Measurements from ENCODE around the gene PIM1. TPM values are rescaled to one million over a fixed set of nuclear protein-coding genes. Genes with fewer than 3 reads are reported as not detected.
"Not testable (repeated sequence)": the region's sequence is repeated elsewhere in the genome, so short reads cannot be mapped to it uniquely, and the experiment has no call there.

The PIM1 gene
- total RNA-seq, 6 experiments from 2014 or later = 5.1 to 45.2 (median 13.0) TPM

DNA sequence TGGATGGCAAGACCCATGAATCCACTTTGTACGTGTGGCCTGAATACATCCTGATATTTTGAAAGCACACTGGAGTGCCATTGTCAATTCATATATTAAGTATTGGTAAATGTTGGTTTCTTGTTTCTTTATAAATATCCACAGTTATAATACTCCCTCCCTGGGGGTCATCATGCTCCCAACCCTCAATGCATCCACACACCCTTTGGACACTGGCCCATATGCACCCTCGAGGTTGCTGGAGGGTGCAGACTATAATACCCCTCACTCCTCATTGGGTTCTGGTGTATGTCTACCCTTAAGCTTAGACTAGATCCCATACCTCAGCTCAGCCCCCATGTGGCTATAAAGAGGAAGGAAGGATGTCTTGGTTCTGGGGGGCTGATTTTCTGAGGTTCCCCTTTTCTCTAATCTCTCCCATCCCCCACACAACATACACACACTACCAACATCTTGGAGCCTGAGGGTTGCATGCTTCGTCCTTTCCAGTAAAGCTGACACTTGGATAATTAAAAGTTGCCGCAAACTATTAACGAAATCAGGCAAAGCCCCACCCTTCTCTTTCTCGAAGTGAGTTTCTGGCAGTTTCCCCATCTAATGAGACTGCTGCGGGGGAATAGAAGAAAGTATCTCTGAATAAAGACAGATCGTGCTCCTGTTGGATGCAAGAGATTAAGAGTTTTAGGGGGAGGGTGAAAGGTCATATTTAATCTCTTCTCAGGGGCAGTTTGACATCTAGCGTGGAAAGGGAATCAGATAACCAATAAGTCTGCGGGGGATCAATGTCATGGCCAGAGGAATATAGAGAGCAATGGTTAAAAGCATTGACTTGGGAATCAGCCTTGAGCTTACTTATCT, 7.4 kb downstream of the PIM1 start:
- H3K4me1 ChIP-seq = peaks cover 0 to 13% (median 4%) of the 10 kb centered on the region in 4 donors
- ATAC-seq = peak in 2 of 4 donors; percentile 2 to 23
- H3K36me3 ChIP-seq = peaks cover 11 to 32% (median 22%) of the 10 kb centered on the region in 4 donors
- H3K27ac ChIP-seq = no peak overlapping the region
- no peaks in the 10 kb centered on the region for H3K9me3 ChIP-seq
- intact Hi-C loops (cut with DNase I) = no loop called here
- H3K4me3 ChIP-seq = no peak overlapping the region
- no peak for DNase-seq
- TF ChIP-seq POLR2A (IDR thresholded peaks at IDR 0.05) = no peak
- TF ChIP-seq, protein P1, sequence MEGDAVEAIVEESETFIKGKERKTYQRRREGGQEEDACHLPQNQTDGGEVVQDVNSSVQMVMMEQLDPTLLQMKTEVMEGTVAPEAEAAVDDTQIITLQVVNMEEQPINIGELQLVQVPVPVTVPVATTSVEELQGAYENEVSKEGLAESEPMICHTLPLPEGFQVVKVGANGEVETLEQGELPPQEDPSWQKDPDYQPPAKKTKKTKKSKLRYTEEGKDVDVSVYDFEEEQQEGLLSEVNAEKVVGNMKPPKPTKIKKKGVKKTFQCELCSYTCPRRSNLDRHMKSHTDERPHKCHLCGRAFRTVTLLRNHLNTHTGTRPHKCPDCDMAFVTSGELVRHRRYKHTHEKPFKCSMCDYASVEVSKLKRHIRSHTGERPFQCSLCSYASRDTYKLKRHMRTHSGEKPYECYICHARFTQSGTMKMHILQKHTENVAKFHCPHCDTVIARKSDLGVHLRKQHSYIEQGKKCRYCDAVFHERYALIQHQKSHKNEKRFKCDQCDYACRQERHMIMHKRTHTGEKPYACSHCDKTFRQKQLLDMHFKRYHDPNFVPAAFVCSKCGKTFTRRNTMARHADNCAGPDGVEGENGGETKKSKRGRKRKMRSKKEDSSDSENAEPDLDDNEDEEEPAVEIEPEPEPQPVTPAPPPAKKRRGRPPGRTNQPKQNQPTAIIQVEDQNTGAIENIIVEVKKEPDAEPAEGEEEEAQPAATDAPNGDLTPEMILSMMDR (IDR thresholded peaks at IDR 0.05) = no peak
- WGBS (ENCODE audit: insufficient coverage, low coverage, low lambda C conversion rate, missing lambda C conversion rate) = 51% methylated on average over 10 of the region's 10 CpGs
- H3K27me3 ChIP-seq = no peaks in the 10 kb centered on the region

DNA sequence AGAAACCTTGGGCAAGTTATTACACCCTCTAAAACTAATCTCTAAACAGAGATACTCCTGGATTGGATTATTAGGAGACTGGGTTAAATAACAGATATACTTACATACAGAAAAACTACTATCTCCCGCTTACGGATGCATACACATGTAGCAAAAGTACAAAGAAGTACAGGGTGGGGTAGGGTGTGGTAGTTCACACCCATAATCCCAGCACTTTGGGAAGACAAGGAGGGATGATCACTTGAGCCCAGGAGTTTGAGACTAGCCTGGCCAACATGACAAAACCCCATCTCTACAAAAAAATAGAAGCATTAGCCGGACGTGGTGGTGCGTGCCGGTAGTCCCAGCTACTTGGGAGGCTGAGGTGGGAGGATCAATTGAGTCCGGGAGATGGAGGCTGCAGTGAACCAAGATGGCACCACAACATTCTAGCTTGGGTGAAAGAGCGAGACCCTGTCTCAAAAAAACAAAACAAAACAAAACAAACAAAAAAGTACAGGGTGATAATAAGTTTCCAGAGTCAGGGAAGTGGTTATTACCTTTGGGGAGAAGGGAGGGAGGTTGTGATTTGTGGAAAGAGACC, 8.1 kb downstream of the PIM1 start:
- Histone ChIP-seq H3K27me3 (no peaks in the 10 kb centered on the region), H3K4me1 (peaks cover 0 to 5% (median under 1%) of the 10 kb centered on the region in 4 donors), H3K4me3 (no peak overlapping the region), H3K27ac (no peak overlapping the region), H3K36me3 (peaks cover 10 to 26% (median 18%) of the 10 kb centered on the region in 4 donors), H3K9me3 (no peaks in the 10 kb centered on the region)
- WGBS (ENCODE audit: insufficient coverage, low coverage, low lambda C conversion rate, missing lambda C conversion rate) = 95% methylated on average over 8 of the region's 8 CpGs
- no peak for DNase-seq
- ATAC-seq = no peak
- intact Hi-C loops (cut with DNase I) = no loop called here
- TF ChIP-seq POLR2A (IDR thresholded peaks at IDR 0.05) = no peak

DNA sequence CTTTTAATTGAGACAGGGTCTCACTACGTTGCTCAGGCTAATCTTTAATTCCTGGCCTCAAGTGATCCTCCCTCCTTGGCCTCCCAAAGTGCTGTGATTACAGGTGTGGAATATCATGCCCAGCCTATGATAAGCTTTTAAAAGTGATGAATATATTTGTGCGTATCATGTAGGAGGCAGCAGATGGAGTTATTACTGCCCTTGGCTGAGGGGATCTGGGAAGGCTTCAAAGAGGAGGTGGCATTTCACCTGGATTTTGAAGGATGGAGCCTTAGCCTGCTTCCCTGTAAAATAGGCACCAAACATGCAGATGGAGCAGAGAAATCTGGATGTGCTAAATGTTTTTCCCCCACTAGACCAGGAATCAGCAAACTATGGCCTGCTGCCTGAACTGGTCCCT, 10.1 kb downstream of the PIM1 start:
- Histone ChIP-seq H3K36me3 (peaks cover 0 to 5% (median 2%) of the 10 kb centered on the region in 4 donors), H3K4me3 (no peak overlapping the region), H3K9me3 (no peaks in the 10 kb centered on the region), H3K4me1 (peaks cover 0 to 3% (median 0%) of the 10 kb centered on the region in 4 donors), H3K27me3 (no peaks in the 10 kb centered on the region), H3K27ac (no peak overlapping the region)
- no peak for ATAC-seq
- no peak for DNase-seq
- WGBS (ENCODE audit: insufficient coverage, low coverage, low lambda C conversion rate, missing lambda C conversion rate) = 95% methylated on average over 2 of the region's 2 CpGs
- intact Hi-C loops (cut with DNase I) = no loop called here
- TF ChIP-seq, protein P1 (IDR thresholded peaks at IDR 0.05) = no peak

DNA sequence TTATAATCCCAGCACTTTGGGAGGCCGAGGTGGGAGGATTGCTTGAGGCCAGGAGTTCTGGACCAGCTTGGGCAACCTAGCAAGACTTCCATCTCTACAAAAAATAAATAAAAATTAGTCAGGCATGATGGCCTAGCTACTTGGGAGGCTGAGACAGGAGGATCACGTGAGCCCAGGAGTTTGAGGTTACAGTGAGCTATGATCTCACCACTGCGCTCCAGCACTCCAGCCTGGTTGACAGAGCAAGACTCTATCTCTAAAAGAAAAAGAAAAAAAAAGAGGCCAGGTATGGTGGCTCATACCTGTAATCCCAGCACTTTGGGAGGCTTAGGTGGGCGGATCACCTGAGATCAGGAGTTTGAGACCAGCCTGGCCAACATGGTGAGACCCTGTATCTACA, 10.7 kb downstream of the PIM1 start:
- H3K36me3 ChIP-seq; DNase-seq; H3K9me3 ChIP-seq; intact Hi-C loops (cut with DNase I); H3K4me1 ChIP-seq; H3K27ac ChIP-seq; H3K27me3 ChIP-seq; H3K4me3 ChIP-seq; ATAC-seq: not testable (repeated sequence)
- WGBS (ENCODE audit: insufficient coverage, low coverage, low lambda C conversion rate, missing lambda C conversion rate) = 91% methylated on average over 3 of the region's 4 CpGs

DNA sequence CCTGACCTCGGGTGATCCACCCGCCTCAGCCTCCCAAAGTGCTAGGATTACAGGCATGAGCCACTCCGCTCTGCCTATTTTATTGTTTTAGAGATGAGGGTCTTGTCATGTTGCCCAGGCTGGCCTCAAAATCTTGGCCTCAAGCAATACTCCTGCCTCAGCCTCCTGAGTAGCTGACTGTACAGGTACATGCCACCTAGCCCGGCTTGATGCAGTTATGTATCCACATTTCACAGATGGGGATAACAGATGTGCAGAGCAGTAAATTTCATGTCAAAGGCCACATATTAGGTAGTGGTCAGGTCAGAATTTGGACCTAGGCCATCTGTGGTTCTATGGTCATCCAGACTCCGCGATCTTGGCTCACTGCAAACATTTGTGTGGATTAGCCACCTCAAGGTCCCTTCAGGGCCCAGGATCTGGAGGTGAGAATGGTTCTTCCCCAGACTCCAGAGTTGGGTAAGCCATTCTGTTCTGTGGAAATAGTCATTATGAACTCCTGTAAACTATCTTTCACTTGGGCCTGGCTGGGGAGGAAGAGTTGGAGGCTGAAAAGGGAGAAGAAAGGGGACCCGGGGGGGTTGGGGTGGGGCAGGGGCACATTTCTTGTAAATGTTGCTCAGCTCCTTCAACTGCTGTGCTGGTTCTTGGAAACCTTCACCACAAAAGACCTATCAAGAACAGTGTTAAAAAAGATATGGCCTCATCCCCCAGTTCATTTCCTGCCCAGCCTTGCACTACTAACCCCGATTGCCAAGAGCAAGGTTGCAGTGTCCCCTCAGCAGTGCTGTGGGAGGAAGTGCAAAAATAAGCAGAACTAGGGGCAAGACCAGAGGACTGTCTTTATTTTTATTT, 13.0 kb downstream of the PIM1 start:
- peak; percentile 79 to 88 (median 82) for ATAC-seq

DNA sequence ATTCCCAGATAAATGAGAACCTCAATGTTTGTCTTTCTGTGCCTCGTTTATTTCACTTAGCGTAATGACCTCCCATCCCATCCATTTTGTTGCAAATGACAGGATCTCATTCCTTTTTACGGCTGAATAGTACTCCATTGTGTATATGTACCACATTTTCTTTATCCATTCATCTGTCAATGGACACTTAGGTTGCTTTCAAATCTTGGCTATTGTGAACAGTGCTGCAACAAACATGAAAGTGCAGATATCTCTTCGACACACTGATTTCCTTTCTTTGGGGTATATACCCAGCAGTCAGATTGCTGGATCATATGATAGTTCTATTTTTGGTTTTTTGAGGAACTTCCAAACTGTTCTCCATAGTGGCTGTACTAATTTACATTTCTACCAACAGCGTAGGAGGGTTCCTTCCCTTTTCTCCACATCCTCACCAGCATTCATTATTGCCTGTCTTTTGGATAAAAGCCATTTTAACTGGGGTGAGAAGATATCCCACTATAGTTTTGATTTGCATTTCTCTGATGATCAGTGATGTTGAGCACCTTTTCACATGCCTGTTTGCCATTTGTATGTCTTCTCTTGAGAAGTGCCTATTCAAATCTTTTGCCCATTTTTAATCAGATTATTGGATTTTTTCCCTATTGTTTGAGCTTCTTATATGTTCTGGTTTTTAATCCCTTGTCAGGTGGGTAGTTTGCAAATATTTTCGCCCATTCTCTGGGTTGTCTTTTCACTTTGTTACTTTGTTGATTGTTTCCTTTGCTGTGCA, 16.2 kb downstream of the PIM1 start:
- ATAC-seq; DNase-seq; H3K27ac ChIP-seq; H3K9me3 ChIP-seq; H3K4me3 ChIP-seq; intact Hi-C loops (cut with DNase I); H3K36me3 ChIP-seq; H3K27me3 ChIP-seq; H3K4me1 ChIP-seq: not testable (repeated sequence)
- 62% methylated on average over 6 of the region's 6 CpGs for WGBS (ENCODE audit: insufficient coverage, low coverage, low lambda C conversion rate, missing lambda C conversion rate)

More for the DNA sequence above, 13.0 kb downstream of the PIM1 start:
- Histone ChIP-seq H3K36me3 (no peaks in the 10 kb centered on the region), H3K27ac (peak overlapping the region in 1 of 3 donors; percentile 30), H3K27me3 (no peaks in the 10 kb centered on the region), H3K9me3 (no peaks in the 10 kb centered on the region), H3K4me1 (peaks cover 0 to 3% (median 0%) of the 10 kb centered on the region in 4 donors), H3K4me3 (no peak overlapping the region)
- intact Hi-C loops (cut with DNase I) = no loop called here
- 62% methylated on average over 7 of the region's 8 CpGs for WGBS (ENCODE audit: insufficient coverage, low coverage, low lambda C conversion rate, missing lambda C conversion rate)
- no peak for TF ChIP-seq POLR2A (IDR thresholded peaks at IDR 0.05)
- TF ChIP-seq, protein P1 (IDR thresholded peaks at IDR 0.05) = no peak
- no peak for DNase-seq

Measured in right lobe of liver (tissue), 6 donors.